Gastroesophageal sphincter (tissue), 3 donors: Measurements from ENCODE around the gene ELP6.

Experiments used
- EP300 ChIP-seq: sonication (generic); formaldehyde crosslinking; IDR thresholded peaks from one replicate; pipeline ENCODE4 v1.6.1; 2017; ENCODE audit warnings: antibody characterized with exemption, mild to moderate bottlenecking
- POLR2A ChIP-seq, 2 donors: fragments of 450-650 bp; IDR thresholded peaks; one replicate each; pipeline ENCODE4 v1.6.1; 2017; ENCODE audit warnings: antibody characterized with exemption in 2 of 2, mild to moderate bottlenecking in 2 of 2, moderate library complexity in 1 of 2
- TF ChIP-seq, protein P1 (sequence below), 4 experiments: fragments of 200-600 bp in 2 of 4; fragments of 450-650 bp in 2 of 4; sonication (generic) in 1 of 4; IDR thresholded peaks; one replicate each; pipeline ENCODE4 v1.5.1; 2017 to 2019; ENCODE audit warnings: antibody characterized with exemption in 4 of 4, mild to moderate bottlenecking in 2 of 4, moderate library complexity in 2 of 4

DNA sequence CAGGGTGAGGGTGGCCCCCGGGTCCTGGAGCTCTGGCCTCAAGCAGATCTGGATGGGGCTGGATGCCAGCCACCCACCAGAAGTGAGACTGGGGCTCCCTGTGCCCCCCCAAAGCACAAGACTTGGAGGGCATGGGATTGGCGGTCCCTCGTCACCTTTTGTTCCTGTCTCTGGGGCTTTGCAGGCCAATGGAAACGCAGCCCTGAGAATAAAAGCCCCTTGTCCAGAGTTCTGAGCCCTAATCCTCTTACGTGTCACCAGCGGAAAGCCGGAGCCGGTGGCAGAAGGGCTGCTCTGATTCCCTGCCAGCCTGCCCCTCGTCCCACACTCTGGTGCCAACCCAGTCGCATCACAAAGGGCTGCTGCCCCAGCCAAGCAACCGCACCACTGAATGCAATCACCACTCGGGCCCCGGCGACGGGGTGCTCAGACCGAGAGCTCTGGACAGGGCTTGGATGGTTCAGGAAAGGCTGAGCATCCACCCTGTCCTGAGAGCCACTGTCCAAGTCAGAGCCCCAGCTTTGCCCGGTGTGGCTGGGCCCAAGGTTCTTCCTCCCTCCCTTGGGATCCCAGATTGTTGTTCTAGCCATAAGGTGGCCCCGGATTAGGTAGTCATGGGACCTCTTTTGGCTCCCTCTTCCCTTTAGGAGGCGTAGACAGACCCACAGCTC lies 22.8 kb upstream of the ELP6 start:
- TF ChIP-seq, protein P1, sequence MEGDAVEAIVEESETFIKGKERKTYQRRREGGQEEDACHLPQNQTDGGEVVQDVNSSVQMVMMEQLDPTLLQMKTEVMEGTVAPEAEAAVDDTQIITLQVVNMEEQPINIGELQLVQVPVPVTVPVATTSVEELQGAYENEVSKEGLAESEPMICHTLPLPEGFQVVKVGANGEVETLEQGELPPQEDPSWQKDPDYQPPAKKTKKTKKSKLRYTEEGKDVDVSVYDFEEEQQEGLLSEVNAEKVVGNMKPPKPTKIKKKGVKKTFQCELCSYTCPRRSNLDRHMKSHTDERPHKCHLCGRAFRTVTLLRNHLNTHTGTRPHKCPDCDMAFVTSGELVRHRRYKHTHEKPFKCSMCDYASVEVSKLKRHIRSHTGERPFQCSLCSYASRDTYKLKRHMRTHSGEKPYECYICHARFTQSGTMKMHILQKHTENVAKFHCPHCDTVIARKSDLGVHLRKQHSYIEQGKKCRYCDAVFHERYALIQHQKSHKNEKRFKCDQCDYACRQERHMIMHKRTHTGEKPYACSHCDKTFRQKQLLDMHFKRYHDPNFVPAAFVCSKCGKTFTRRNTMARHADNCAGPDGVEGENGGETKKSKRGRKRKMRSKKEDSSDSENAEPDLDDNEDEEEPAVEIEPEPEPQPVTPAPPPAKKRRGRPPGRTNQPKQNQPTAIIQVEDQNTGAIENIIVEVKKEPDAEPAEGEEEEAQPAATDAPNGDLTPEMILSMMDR (IDR thresholded peaks at IDR 0.05), result no peak
- TF ChIP-seq POLR2A (IDR thresholded peaks at IDR 0.05) (no peak), EP300 (no peak)
